ENCODE results near the gene DDR1.
"Not testable (repeated sequence)": the region's sequence is repeated elsewhere in the genome, so short reads cannot be mapped to it uniquely, and the experiment has no call there.

Gene DDR1
- total RNA-seq, result 0.74 to 3.2 (median 1.4) reads per million in 18 experiments

GRCh38 chr6:30883685-30884520, at the start of gene DDR1:
Gene DDR1, plus strand, starts transcription at chr6:30884519. Its CDS starts 4,211 bp downstream, at chr6:30888730.
- peak in 1 of 2 donors; percentile 20 for DNase-seq

GRCh38 chr6:30834646-30835045, 49.7 kb upstream of the DDR1 start:
- DNase-seq, result no peak

- no peak for DNase-seq
These were observed 48.7 kb upstream of the DDR1 start for GRCh38 chr6:30835576-30835975.

GRCh38 chr6:30836431-30836866, 47.9 kb upstream of the DDR1 start:
- no peak for DNase-seq

GRCh38 chr6:30836957-30837356, 47.4 kb upstream of the DDR1 start:
- DNase-seq, result no peak

- no peak for DNase-seq
These were observed 46.9 kb upstream of the DDR1 start for GRCh38 chr6:30837432-30837831.

- DNase-seq, result no peak
These were observed 46.4 kb upstream of the DDR1 start for GRCh38 chr6:30837870-30838269.

- no peak for DNase-seq
These were observed 44.6 kb upstream of the DDR1 start for GRCh38 chr6:30839671-30840070.

GRCh38 chr6:30840084-30840934, 44.0 kb upstream of the DDR1 start:
- DNase-seq, result no peak

GRCh38 chr6:30840935-30841643, 43.2 kb upstream of the DDR1 start:
- no peak for DNase-seq

- DNase-seq, result no peak
These were observed 42.4 kb upstream of the DDR1 start for GRCh38 chr6:30841644-30842504.

- DNase-seq, result no peak
These were observed 41.3 kb upstream of the DDR1 start for GRCh38 chr6:30842754-30843610.

- no peak for DNase-seq
These were observed 40.7 kb upstream of the DDR1 start for GRCh38 chr6:30843611-30843998.

- DNase-seq, result no peak
These were observed 40.2 kb upstream of the DDR1 start for GRCh38 chr6:30844118-30844535.

- no peak for DNase-seq
These were observed 39.1 kb upstream of the DDR1 start for GRCh38 chr6:30845183-30845582.

- no peak for DNase-seq
These were observed 36.8 kb upstream of the DDR1 start for GRCh38 chr6:30847421-30847970.

GRCh38 chr6:30847971-30848436, 36.3 kb upstream of the DDR1 start:
- no peak for DNase-seq

- DNase-seq, result no peak
These were observed 34.2 kb upstream of the DDR1 start for GRCh38 chr6:30849903-30850651.

- DNase-seq, result not testable (repeated sequence)
These were observed 31.9 kb upstream of the DDR1 start for GRCh38 chr6:30852459-30852858.

Data from inflammatory macrophage (primary cell).